ENCODE results near the gene LKAAEAR1.

Gene LKAAEAR1

DNA sequence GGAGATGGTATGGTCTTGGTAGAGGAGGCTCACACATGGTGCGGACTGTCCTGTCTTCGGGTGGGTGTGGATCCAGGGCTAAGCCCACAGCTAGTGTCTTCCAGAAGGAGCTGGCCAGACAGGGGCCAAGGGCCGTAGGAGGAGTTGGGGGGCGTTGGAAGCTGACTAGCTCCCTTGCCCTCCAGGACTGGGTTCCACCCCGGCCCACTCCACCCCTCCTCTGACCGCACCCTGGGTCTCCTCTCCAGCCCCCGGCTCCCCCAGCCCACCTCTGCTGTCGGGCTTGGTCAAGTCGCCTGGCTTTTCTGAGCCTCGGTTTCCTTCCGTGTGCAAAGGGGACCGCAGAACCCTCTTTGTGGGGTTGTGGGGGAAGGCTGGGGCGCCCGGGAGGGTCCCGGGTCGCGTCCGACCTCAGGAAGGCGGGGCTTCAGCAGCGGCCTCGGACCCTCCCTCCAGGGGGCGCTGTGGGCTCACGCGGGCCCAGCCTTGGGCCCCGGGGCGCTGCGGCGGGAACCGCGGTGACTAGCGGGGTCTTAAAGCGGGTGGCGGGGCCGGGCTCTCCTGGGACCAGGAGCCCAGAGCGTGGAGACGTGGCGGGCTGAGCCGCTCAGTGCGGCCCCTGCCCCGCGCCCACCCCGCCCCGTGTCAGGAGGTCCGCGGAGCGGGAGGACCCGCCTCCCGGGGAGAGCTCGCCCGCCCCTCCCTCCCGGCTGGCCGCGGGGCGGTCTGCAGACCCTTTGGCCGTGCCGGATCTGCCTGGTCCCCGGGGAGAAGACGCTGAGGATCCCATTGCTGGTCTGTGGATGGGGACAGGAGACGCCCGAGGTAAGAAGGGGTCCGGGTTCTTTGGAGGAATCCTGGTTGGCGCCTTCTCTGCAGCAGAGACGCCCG lies 17.8 kb upstream of the LKAAEAR1 start:
- in situ Hi-C loops (cut with HindIII; ENCODE audit: low sequenced_read_pairs): no loop called here
- no peak for DNase-seq (ENCODE audit: low read depth)
- TF ChIP-seq CTCF (IDR thresholded peaks at IDR 0.05; ENCODE audit: low read depth, low read length, missing control alignments): peak; percentile 54
- H3K4me3 ChIP-seq (ENCODE audit: low read depth, low read length): no peak overlapping the region

DNA sequence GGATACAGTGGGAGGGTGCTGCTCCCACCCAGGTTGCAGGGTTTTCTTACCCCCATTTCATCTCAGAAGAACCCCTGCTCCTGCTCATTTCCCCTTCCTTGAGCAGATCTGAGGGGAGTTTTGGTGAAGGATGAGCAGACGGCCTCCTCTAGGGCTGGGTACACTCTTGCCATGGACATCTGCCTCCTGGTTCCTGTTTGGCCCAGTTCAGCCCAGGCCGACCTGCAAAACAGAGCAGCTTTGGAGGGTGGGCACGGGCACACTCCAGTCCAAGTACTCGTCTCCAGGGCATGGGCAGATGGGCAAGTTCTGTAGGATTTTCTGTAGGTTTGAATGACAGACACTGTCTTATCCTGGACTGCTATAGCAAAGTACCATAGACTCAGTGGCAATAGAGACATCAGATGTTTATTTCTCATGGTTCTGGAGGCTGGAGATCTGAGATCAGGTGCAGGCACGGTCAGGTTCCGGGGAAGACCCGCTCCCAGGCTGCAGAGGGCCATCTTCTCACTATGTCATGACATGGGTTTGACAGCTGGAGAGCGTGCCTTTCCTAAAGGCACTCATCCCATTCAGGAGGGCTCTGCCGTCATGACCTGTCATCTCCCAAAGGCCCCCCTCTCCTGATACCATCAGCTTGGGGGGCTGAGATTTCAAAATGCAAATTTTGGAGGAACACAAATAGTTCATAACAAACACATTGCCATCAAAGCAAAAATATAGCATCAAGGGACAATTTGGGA lies 16.9 kb upstream of the LKAAEAR1 start:
- DNase-seq (ENCODE audit: low read depth): no peak
- in situ Hi-C loops (cut with HindIII; ENCODE audit: low sequenced_read_pairs): no loop called here
- TF ChIP-seq CTCF (IDR thresholded peaks at IDR 0.05; ENCODE audit: low read depth, low read length, missing control alignments): no peak
- no peak overlapping the region for H3K4me3 ChIP-seq (ENCODE audit: low read depth, low read length)

- in situ Hi-C loops (cut with HindIII; ENCODE audit: low sequenced_read_pairs): no loop called here
- H3K4me3 ChIP-seq (ENCODE audit: low read depth, low read length): no peak overlapping the region
- no peak for TF ChIP-seq CTCF (IDR thresholded peaks at IDR 0.05; ENCODE audit: low read depth, low read length, missing control alignments)
- no peak for DNase-seq (ENCODE audit: low read depth)
These were observed 16.3 kb upstream of the LKAAEAR1 start for GRCh38 chr20:64100566-64100888.

DNA sequence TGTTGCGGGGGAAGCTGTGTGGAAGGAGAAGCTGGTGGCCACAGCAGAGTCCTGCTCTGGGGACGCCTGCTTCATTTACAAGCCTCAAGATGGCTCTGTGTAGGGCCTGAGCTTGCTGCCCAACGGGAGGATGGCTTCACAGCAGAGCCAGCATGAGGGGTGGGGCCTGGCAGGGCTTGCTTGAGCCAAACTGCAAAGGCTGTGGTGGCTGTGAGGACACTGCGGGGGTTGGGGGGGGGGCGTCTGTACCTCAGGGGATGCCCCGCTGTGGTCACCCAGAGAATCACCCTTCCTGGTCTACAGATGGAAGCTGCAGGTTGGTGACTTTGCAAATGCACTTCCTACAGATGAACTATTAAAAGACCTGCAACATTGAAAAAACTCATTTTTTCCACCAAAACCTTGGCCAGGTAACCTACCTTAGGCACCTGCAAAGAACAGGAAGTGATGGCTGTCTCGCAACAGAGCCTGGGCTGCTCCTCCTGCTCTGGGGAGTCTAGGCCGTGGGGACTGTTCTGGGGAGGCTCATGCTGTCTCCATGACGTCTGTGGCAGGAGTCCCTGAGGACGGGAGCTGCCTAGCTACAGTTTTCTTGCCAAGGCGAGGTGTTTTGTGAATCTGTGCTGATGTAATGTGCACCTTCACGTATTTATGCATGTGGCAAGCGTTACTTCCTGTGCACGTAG lies 15.8 kb upstream of the LKAAEAR1 start:
- no peak overlapping the region for H3K4me3 ChIP-seq (ENCODE audit: low read depth, low read length)
- DNase-seq (ENCODE audit: low read depth): no peak
- no peak for TF ChIP-seq CTCF (IDR thresholded peaks at IDR 0.05; ENCODE audit: low read depth, low read length, missing control alignments)
- in situ Hi-C loops (cut with HindIII; ENCODE audit: low sequenced_read_pairs): no loop called here

DNA sequence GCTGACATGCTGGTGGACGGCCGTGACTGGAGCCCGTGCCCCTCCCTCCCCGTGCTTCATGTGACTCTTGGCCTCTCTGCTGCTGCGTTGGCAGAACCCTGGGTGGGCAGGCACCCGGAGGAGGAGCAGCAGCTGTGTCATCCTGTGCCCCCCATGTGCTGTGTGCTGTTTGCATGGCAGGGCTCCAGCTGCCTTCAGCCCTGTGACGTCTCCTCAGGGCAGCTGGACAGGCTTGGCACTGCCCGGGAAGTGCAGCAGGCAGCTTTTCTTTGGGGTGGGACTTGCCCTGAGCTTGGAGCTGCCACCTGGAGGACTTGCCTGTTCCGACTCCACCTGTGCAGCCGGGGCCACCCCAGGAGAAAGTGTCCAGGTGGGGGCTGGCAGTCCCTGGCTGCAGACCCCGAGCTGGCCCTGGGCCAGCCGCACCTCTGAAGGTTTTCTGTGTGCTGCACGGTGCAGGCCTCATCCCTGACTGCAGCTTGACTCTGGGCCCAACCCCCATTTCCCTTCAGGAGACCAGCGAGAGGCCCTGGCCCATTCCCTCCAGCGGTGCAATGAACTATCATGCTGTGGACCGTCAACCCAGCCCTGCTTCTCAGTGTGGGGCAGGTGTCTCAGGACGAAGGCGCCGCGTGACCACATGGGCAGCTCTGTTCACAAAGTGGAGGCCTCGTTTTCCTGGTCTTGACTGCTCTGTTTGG lies 15.0 kb upstream of the LKAAEAR1 start:
- no peak for DNase-seq (ENCODE audit: low read depth)
- in situ Hi-C loops (cut with HindIII; ENCODE audit: low sequenced_read_pairs): no loop called here
- no peak for TF ChIP-seq CTCF (IDR thresholded peaks at IDR 0.05; ENCODE audit: low read depth, low read length, missing control alignments)
- H3K4me3 ChIP-seq (ENCODE audit: low read depth, low read length): no peak overlapping the region

DNA sequence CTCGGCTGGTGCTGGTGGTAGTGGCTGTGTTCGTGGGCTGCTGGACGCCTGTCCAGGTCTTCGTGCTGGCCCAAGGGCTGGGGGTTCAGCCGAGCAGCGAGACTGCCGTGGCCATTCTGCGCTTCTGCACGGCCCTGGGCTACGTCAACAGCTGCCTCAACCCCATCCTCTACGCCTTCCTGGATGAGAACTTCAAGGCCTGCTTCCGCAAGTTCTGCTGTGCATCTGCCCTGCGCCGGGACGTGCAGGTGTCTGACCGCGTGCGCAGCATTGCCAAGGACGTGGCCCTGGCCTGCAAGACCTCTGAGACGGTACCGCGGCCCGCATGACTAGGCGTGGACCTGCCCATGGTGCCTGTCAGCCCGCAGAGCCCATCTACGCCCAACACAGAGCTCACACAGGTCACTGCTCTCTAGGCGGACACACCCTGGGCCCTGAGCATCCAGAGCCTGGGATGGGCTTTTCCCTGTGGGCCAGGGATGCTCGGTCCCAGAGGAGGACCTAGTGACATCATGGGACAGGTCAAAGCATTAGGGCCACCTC lies 14.3 kb upstream of the LKAAEAR1 start:
- in situ Hi-C loops (cut with HindIII; ENCODE audit: low sequenced_read_pairs): no loop called here
- no peak overlapping the region for H3K4me3 ChIP-seq (ENCODE audit: low read depth, low read length)
- TF ChIP-seq CTCF (IDR thresholded peaks at IDR 0.05; ENCODE audit: low read depth, low read length, missing control alignments): no peak

More for the DNA sequence above, 14.3 kb upstream of the LKAAEAR1 start:
- no peak for DNase-seq (ENCODE audit: low read depth)
